Measurements from ENCODE around the gene TATDN2. TPM values are rescaled to one million over a fixed set of nuclear protein-coding genes. Genes with fewer than 3 reads are reported as not detected.

TATDN2 gene
- total and polyA plus RNA-seq, 2 experiments from 2014 or later: 9.3 to 22.6 TPM

DNA sequence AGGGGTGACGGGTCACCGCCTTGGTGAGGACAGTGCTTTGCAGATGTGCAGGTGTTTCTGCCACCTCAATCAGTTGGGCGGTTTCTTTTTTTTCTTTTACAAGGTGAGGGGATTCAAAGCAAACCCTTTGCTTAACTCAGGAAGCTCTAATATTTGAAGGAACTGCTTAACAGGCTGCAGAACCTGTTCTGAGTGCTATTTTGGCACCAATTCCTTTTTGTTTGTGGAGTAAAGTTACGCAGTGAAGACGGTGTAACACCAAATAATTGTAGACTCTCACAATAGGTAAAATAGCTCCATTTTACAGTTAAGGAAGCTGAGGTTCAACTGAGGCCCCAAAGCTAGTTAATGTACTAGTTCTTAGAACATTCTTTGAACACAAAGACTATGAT lies 37.9 kb downstream of the TATDN2 start:
- no peaks in the 10 kb centered on the region for H3K9me3 ChIP-seq (ENCODE audit: low read depth)
- no peaks in the 10 kb centered on the region for H3K4me1 ChIP-seq (ENCODE audit: insufficient read depth)
- no peaks in the 10 kb centered on the region for H3K9me2 ChIP-seq (replicated peaks; ENCODE audit: insufficient read depth)
- no peak for TF ChIP-seq EZH2 (IDR thresholded peaks at IDR 0.05; ENCODE audit: borderline replicate concordance)
- no peak for TF ChIP-seq EZH2phosphoT487 (IDR thresholded peaks at IDR 0.05; ENCODE audit: low read depth, severe bottlenecking, unreplicated experiment)
- TF ChIP-seq, protein P1, sequence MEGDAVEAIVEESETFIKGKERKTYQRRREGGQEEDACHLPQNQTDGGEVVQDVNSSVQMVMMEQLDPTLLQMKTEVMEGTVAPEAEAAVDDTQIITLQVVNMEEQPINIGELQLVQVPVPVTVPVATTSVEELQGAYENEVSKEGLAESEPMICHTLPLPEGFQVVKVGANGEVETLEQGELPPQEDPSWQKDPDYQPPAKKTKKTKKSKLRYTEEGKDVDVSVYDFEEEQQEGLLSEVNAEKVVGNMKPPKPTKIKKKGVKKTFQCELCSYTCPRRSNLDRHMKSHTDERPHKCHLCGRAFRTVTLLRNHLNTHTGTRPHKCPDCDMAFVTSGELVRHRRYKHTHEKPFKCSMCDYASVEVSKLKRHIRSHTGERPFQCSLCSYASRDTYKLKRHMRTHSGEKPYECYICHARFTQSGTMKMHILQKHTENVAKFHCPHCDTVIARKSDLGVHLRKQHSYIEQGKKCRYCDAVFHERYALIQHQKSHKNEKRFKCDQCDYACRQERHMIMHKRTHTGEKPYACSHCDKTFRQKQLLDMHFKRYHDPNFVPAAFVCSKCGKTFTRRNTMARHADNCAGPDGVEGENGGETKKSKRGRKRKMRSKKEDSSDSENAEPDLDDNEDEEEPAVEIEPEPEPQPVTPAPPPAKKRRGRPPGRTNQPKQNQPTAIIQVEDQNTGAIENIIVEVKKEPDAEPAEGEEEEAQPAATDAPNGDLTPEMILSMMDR (IDR thresholded peaks at IDR 0.05; ENCODE audit: poor library complexity): no peak
- 93% methylated on average over 5 of the region's 5 CpGs for WGBS (ENCODE audit: low lambda C conversion rate, missing lambda C conversion rate)
- H2AFZ ChIP-seq: no peak overlapping the region
- no peak overlapping the region for H3K27ac ChIP-seq
- H3K4me2 ChIP-seq: no peak overlapping the region
- H3K36me3 ChIP-seq (replicated peaks; ENCODE audit: insufficient read depth, low read depth): no peaks in the 10 kb centered on the region
- H3K79me2 ChIP-seq: no peaks in the 10 kb centered on the region
- H4K20me1 ChIP-seq (ENCODE audit: insufficient read depth, poor library complexity, severe bottlenecking): no peaks in the 10 kb centered on the region
- no peak for DNase-seq (ENCODE audit: low spot score)
- no peak overlapping the region for H3K4me3 ChIP-seq
- H3K27me3 ChIP-seq: no peaks in the 10 kb centered on the region

DNA sequence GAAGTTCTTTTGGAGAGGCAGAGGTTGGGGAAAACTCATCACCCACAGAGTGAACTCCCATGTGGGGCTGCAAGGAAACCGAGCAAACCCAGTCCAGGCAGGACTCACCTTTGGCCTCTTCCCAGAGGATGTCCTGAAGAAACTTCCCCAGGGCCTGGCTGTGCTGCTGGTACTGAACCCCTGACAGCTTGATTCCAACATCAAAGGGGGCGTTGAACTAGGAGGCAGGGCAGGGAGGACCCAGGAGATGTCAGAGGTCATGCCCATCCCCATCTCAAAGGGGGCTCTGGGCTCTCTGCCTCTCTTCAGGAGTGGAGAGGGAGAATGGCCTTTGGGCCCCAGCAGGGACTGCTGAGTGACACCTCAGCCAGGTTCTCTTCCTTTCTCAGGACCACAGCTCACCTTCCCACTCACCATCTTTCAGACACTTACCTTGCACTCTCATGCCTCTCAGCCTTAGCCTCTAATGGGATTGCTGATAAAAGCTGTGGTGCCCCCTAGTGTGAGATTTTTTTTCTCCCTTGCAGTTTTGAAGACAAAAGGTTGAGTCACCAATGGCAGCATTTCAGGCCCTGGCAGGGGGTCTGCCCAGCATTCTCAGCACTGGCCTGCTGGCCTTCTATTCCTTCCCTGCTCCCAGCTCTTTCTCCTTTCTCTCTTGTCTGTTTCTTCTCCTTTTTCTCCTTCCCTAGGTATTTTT lies 38.5 kb downstream of the TATDN2 start:
- no peak overlapping the region for H3K27ac ChIP-seq
- H3K4me2 ChIP-seq: no peak overlapping the region
- TF ChIP-seq EZH2phosphoT487 (IDR thresholded peaks at IDR 0.05; ENCODE audit: low read depth, severe bottlenecking, unreplicated experiment) (no peak), EZH2 (IDR thresholded peaks at IDR 0.05; ENCODE audit: borderline replicate concordance) (no peak)
- TF ChIP-seq, protein P1 (IDR thresholded peaks at IDR 0.05; ENCODE audit: poor library complexity): no peak
- no peaks in the 10 kb centered on the region for H3K79me2 ChIP-seq
- DNase-seq (ENCODE audit: low spot score): no peak
- H4K20me1 ChIP-seq (ENCODE audit: insufficient read depth, poor library complexity, severe bottlenecking): no peaks in the 10 kb centered on the region
- 89% methylated on average over 2 of the region's 2 CpGs for WGBS (ENCODE audit: low lambda C conversion rate, missing lambda C conversion rate)
- no peaks in the 10 kb centered on the region for H3K27me3 ChIP-seq
- no peak overlapping the region for H3K4me3 ChIP-seq
- no peaks in the 10 kb centered on the region for H3K4me1 ChIP-seq (ENCODE audit: insufficient read depth)
- no peak overlapping the region for H2AFZ ChIP-seq
- H3K9me3 ChIP-seq (ENCODE audit: low read depth): no peaks in the 10 kb centered on the region
- no peaks in the 10 kb centered on the region for H3K9me2 ChIP-seq (replicated peaks; ENCODE audit: insufficient read depth)
- no peaks in the 10 kb centered on the region for H3K36me3 ChIP-seq (replicated peaks; ENCODE audit: insufficient read depth, low read depth)

DNA sequence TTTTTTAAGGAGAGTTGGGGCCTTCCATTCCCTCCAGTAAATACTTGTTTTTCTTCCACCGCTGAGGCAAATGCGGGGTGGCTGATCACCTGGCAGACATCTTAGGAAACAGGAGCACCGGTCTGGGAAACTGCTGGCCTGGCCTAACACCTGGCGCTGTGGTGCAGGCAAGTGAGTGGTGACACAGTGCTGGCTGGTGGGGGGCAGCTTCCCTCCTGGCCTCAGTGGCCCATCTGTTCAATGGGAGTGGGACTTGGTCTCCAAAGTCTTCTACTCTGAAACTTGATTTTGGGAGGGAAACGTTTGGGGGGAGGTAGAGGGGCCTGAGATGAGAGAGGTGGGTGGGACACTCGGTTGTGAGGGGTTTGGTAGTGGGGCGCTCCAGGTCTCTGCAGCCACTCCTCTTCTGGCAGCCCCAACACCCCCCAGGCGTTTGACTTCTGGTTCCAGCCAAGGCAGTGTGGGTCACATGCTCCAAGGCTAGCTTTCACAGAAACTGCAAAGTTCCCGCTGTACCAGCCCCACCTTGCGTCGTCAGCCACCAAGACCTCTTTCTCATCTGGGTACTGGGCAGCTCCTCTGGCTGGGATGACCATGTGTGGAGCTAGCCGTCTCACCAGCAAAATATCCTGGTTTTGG lies 39.8 kb downstream of the TATDN2 start:
- WGBS (ENCODE audit: low lambda C conversion rate, missing lambda C conversion rate): 95% methylated on average over 12 of the region's 12 CpGs

More for the DNA sequence above, 39.8 kb downstream of the TATDN2 start:
- Histone ChIP-seq H3K27ac (no peak overlapping the region), H3K79me2 (no peaks in the 10 kb centered on the region), H2AFZ (no peak overlapping the region), H3K9me2 (replicated peaks; ENCODE audit: insufficient read depth) (no peaks in the 10 kb centered on the region), H3K9me3 (ENCODE audit: low read depth) (no peaks in the 10 kb centered on the region), H3K36me3 (replicated peaks; ENCODE audit: insufficient read depth, low read depth) (no peaks in the 10 kb centered on the region), H3K4me2 (no peak overlapping the region), H3K4me3 (no peak overlapping the region), H3K27me3 (no peaks in the 10 kb centered on the region), H3K4me1 (ENCODE audit: insufficient read depth) (peaks cover 9% of the 10 kb centered on the region), H4K20me1 (ENCODE audit: insufficient read depth, poor library complexity, severe bottlenecking) (no peaks in the 10 kb centered on the region)
- DNase-seq (ENCODE audit: low spot score): no peak
- TF ChIP-seq, protein P1 (IDR thresholded peaks at IDR 0.05; ENCODE audit: poor library complexity): no peak
- TF ChIP-seq EZH2 (IDR thresholded peaks at IDR 0.05; ENCODE audit: borderline replicate concordance): no peak
